HepG2 (cell line): ENCODE measurements around the gene RSKR. TPM values are rescaled to one million over a fixed set of nuclear protein-coding genes. Genes with fewer than 3 reads are reported as not detected.

ENCODE experiments used
- ARID4A ChIP-seq: sonication (generic); formaldehyde crosslinking; IDR thresholded peaks from 2 replicates; pipeline ENCODE4 v1.5.0; 2020; ENCODE audit warnings: mild to moderate bottlenecking, missing genetic modification reagents, borderline replicate concordance
- CENPT ChIP-seq: sonication (generic); formaldehyde crosslinking; IDR thresholded peaks from 2 replicates; pipeline ENCODE4 v1.8.0; 2022; ENCODE audit warnings: low read depth, mild to moderate bottlenecking, moderate library complexity, missing genetic modification reagents
- CREBL2 ChIP-seq: sonication (generic); formaldehyde crosslinking; IDR thresholded peaks from 2 replicates; pipeline ENCODE4 v1.8.1; 2023; ENCODE audit warnings: missing genetic modification reagents, mild to moderate bottlenecking, borderline replicate concordance
- FOSL1 ChIP-seq: sonication (generic); formaldehyde crosslinking; IDR thresholded peaks from 2 replicates; pipeline ENCODE4 v1.9.0; 2021; ENCODE audit warnings: missing genetic modification reagents, borderline replicate concordance
- LCORL ChIP-seq, 2 experiments: fragments of 450-650 bp in 1 of 2; sonication (generic) in 1 of 2; formaldehyde crosslinking in 1 of 2; IDR thresholded peaks; 2 replicates each; pipeline versions ENCODE4 v1.5.0 to v1.6.1; 2017 to 2020; ENCODE audit warnings: antibody characterized with exemption in 1 of 2, missing genetic modification reagents in 1 of 2
- NR2F1 ChIP-seq, 2 experiments: fragments of 450-650 bp in 1 of 2; formaldehyde crosslinking in 1 of 2; IDR thresholded peaks; 2 replicates each; pipeline versions ENCODE4 v1.5.0 to v1.6.1; 2016 to 2020; ENCODE audit warnings: mild to moderate bottlenecking in 1 of 2, missing compliant biosample characterization in 1 of 2, missing genetic modification reagents in 1 of 2, moderate library complexity in 1 of 2
- PHF5A ChIP-seq: IDR thresholded peaks from one replicate; pipeline ENCODE4 v1.6.1; 2018; ENCODE audit warnings: low read depth, missing genetic modification reagents; ENCODE audit not compliant: unreplicated experiment
- RBFOX2 ChIP-seq: fragments of 200-400 bp; formaldehyde crosslinking; IDR thresholded peaks from 2 replicates; pipeline ENCODE4 v1.6.1; 2017; ENCODE audit warnings: low read depth, mild to moderate bottlenecking, low read length
- SALL2 ChIP-seq: sonication (generic); formaldehyde crosslinking; IDR thresholded peaks from 2 replicates; pipeline ENCODE4 v1.8.1; 2023; ENCODE audit warnings: mild to moderate bottlenecking, missing genetic modification reagents, inconsistent platforms
- SETDB1 ChIP-seq: sonication (generic); formaldehyde crosslinking; IDR thresholded peaks from 2 replicates; pipeline ENCODE4 v1.5.1; 2020; ENCODE audit warnings: missing genetic modification reagents, mild to moderate bottlenecking, borderline replicate concordance
- SNAPC2 ChIP-seq: sonication (generic); formaldehyde crosslinking; IDR thresholded peaks from 2 replicates; pipeline ENCODE4 v1.8.1; 2022; ENCODE audit warnings: mild to moderate bottlenecking, missing genetic modification reagents
- SRF ChIP-seq: IDR thresholded peaks from 2 replicates; pipeline ENCODE4 v1.6.1; 2011; ENCODE audit warnings: mild to moderate bottlenecking, low read depth, low read length, moderate library complexity
- SRSF1 ChIP-seq: fragments of 200-400 bp; formaldehyde crosslinking; optimal IDR thresholded peaks from 2 replicates; pipeline ENCODE3; 2017; ENCODE audit warnings: mild to moderate bottlenecking, low read depth, low read length, moderate library complexity
- SYNCRIP ChIP-seq: fragments of 200-400 bp; formaldehyde crosslinking; IDR thresholded peaks from 2 replicates; pipeline ENCODE4 v1.6.1; 2018; ENCODE audit warnings: mild to moderate bottlenecking, low read depth, low read length; ENCODE audit not compliant: insufficient read depth
- TARDBP ChIP-seq: sonication (generic); formaldehyde crosslinking; IDR thresholded peaks from 2 replicates; pipeline ENCODE4 v1.8.0; 2022; ENCODE audit warnings: mild to moderate bottlenecking, missing genetic modification reagents
- TBX3 ChIP-seq: fragments of 450-650 bp; IDR thresholded peaks from 2 replicates; pipeline ENCODE4 v1.6.1; 2017; ENCODE audit warnings: antibody characterized with exemption, mild to moderate bottlenecking, inconsistent platforms, borderline replicate concordance
- ZMYM3 ChIP-seq: sonication (generic); formaldehyde crosslinking; IDR thresholded peaks from 2 replicates; pipeline ENCODE4 v1.5.1; 2020; ENCODE audit warnings: mild to moderate bottlenecking, missing genetic modification reagents
- ZNF296 ChIP-seq: sonication (generic); formaldehyde crosslinking; conservative IDR thresholded peaks from 2 replicates; pipeline ENCODE4 v1.5.0; 2020; ENCODE audit warnings: mild to moderate bottlenecking, missing genetic modification reagents
- ZNF343 ChIP-seq: sonication (generic); formaldehyde crosslinking; IDR thresholded peaks from 2 replicates; pipeline ENCODE4 v1.4.0; 2020; ENCODE audit warnings: mild to moderate bottlenecking, missing genetic modification reagents
- ZNF431 ChIP-seq: sonication (generic); formaldehyde crosslinking; IDR thresholded peaks from 2 replicates; pipeline ENCODE4 v1.9.0; 2022; ENCODE audit warnings: missing genetic modification reagents, low read depth, mild to moderate bottlenecking, borderline replicate concordance
- ZNF629 ChIP-seq: sonication (generic); formaldehyde crosslinking; conservative IDR thresholded peaks from 2 replicates; pipeline ENCODE4 v1.5.0; 2020; ENCODE audit warnings: missing genetic modification reagents
- ZNF770 ChIP-seq: sonication (generic); formaldehyde crosslinking; IDR thresholded peaks from 2 replicates; pipeline ENCODE4 v1.5.0; 2020; ENCODE audit warnings: mild to moderate bottlenecking, missing genetic modification reagents
- ZNF83 ChIP-seq: sonication (generic); formaldehyde crosslinking; IDR thresholded peaks from 2 replicates; pipeline ENCODE4 v1.4.0; 2020; ENCODE audit warnings: missing genetic modification reagents, mild to moderate bottlenecking, borderline replicate concordance
- polyA plus RNA-seq, 8 experiments: library from polyadenylated mRNA; depleted of rRNA in 3 of 8; stranded (reverse) in 7 of 8; unstranded in 1 of 8; fragments of >200 nt; fragmentation: Illumina TruSeq in 4 of 8; extraction: Trizol in 4 of 8; gene quantifications; 2 replicates each; pipeline versions ENCODE4 v1.2.1 to v1.2.3, GENCODE V29; 2011 to 2016; ENCODE audit warnings: low read depth in 4 of 8, missing spikeins in 1 of 8, mixed read lengths in 1 of 8; ENCODE audit not compliant: insufficient read depth in 1 of 8
- total RNA-seq, 5 experiments: library from RNA; depleted of rRNA; stranded (reverse); fragments of >200 nt; fragmentation: Illumina TruSeq; extraction: Trizol; gene quantifications; 2 replicates each; pipeline ENCODE4 v1.2.3, GENCODE V29; 2016; ENCODE audit warnings: low read depth in 1 of 5

Gene RSKR
- total and polyA plus RNA-seq, 2 of the 13 experiments (the other 11 are each of a cell fraction or from before 2014, with no cell fraction given) = 5.0 to 10.4 TPM

GRCh38 chr17:28644787-28645575 is 31.0 kb upstream of the RSKR start, which contains the start of gene BLTP2 (continued):
- TF ChIP-seq SALL2 (no peak; the same call in 1 of the 2 replicates), SYNCRIP (no peak), NR2F1 (CRISPR knock-in tag; IDR thresholded peaks at IDR 0.05) (no peak), SNAPC2 (0 out of 2 replicates have a peak, but pooled peaks have one; percentile 64), PHF5A (peak; percentile 30), ZNF296 (CRISPR knock-in tag) (no peak), SRF (no peak), SETDB1 (CRISPR knock-in tag) (no peak), FOSL1 (CRISPR knock-in tag) (no peak), ZNF770 (CRISPR knock-in tag) (no peak), SRSF1 (peak; percentile 68), CREBL2 (no peak; the same call in 1 of the 2 replicates), ZNF629 (no peak), TARDBP (CRISPR knock-in tag) (peak; percentile 93), LCORL (IDR thresholded peaks at IDR 0.05) (no peak), LCORL (CRISPR knock-in tag; IDR thresholded peaks at IDR 0.05) (no peak), ZMYM3 (CRISPR knock-in tag) (no peak), TBX3 (no peak), ZNF343 (no peak), ARID4A (CRISPR knock-in tag) (peak; percentile 84; the same call in 1 of the 2 replicates), ZNF83 (peak; percentile 37; the same call in 1 of the 2 replicates), ZNF431 (CRISPR knock-in tag) (no peak), RBFOX2 (peak; percentile 93), CENPT (CRISPR knock-in tag) (no peak)
